ENCODE measurements around the gene NSRP1.

The NSRP1 gene

GRCh38 chr17:30151471-30151870 is 34.9 kb downstream of the NSRP1 start:
- TF ChIP-seq ZFX (IDR thresholded peaks at IDR 0.05; ENCODE audit: borderline replicate concordance), result no peak
- TF ChIP-seq CTCF (IDR thresholded peaks at IDR 0.05), result no peak
- H3K27ac ChIP-seq, result no peak overlapping the region

GRCh38 chr17:30153463-30153862 is 36.8 kb downstream of the NSRP1 start:
- no peak overlapping the region for H3K27ac ChIP-seq
- TF ChIP-seq CTCF (IDR thresholded peaks at IDR 0.05) (no peak), ZFX (IDR thresholded peaks at IDR 0.05; ENCODE audit: borderline replicate concordance) (no peak)

GRCh38 chr17:30155389-30155788 is 38.8 kb downstream of the NSRP1 start:
- TF ChIP-seq CTCF (IDR thresholded peaks at IDR 0.05) (no peak), ZFX (IDR thresholded peaks at IDR 0.05; ENCODE audit: borderline replicate concordance) (no peak)
- H3K27ac ChIP-seq, result no peak overlapping the region

GRCh38 chr17:30158896-30159625 is 42.4 kb downstream of the NSRP1 start:
- TF ChIP-seq CTCF (IDR thresholded peaks at IDR 0.05), result no peak
- no peak for TF ChIP-seq ZFX (IDR thresholded peaks at IDR 0.05; ENCODE audit: borderline replicate concordance)
- no peak overlapping the region for H3K27ac ChIP-seq

GRCh38 chr17:30160419-30161172 is 44.0 kb downstream of the NSRP1 start:
- TF ChIP-seq ZFX (IDR thresholded peaks at IDR 0.05; ENCODE audit: borderline replicate concordance) (no peak), CTCF (IDR thresholded peaks at IDR 0.05) (no peak)
- H3K27ac ChIP-seq, result no peak overlapping the region

- no peak overlapping the region for H3K27ac ChIP-seq
- TF ChIP-seq CTCF (IDR thresholded peaks at IDR 0.05) (no peak), ZFX (IDR thresholded peaks at IDR 0.05; ENCODE audit: borderline replicate concordance) (no peak)
Measured at GRCh38 chr17:30161601-30162000, 45.0 kb downstream of the NSRP1 start.

GRCh38 chr17:30164531-30164930 is 47.9 kb downstream of the NSRP1 start:
- no peak overlapping the region for H3K27ac ChIP-seq
- no peak for TF ChIP-seq ZFX (IDR thresholded peaks at IDR 0.05; ENCODE audit: borderline replicate concordance)
- TF ChIP-seq CTCF (IDR thresholded peaks at IDR 0.05), result no peak

Measured in 22Rv1 (cell line).